ENCODE data around the gene CLDN12.

CLDN12 gene

GRCh38 chr7:90445633-90446032 is 42.4 kb downstream of the CLDN12 start:
- H3K36me3 ChIP-seq (replicated peaks), result no peaks in the 10 kb centered on the region
- in situ Hi-C loops (cut with HindIII; ENCODE audit: low pct_ligation_motif_present, low sequenced_read_pairs), result no loop called here

GRCh38 chr7:90446137-90446899 is 43.1 kb downstream of the CLDN12 start:
- DNase-seq, result no peak
- in situ Hi-C loops (cut with HindIII; ENCODE audit: low pct_ligation_motif_present, low sequenced_read_pairs), result no loop called here
- no peak overlapping the region for H3K4me3 ChIP-seq (ENCODE audit: low read depth, low read length)
- H3K27ac ChIP-seq, result no peak overlapping the region
- no peak for TF ChIP-seq CTCF (IDR thresholded peaks at IDR 0.05; ENCODE audit: low read depth, low read length, missing control alignments)
- no peaks in the 10 kb centered on the region for H3K36me3 ChIP-seq (replicated peaks)
- H3K27me3 ChIP-seq (replicated peaks), result no peaks in the 10 kb centered on the region

More at GRCh38 chr7:90445633-90446032, 42.4 kb downstream of the CLDN12 start:
- Histone ChIP-seq H3K4me3 (ENCODE audit: low read depth, low read length) (no peak overlapping the region), H3K27ac (no peak overlapping the region), H3K27me3 (replicated peaks) (no peaks in the 10 kb centered on the region)
- TF ChIP-seq CTCF (IDR thresholded peaks at IDR 0.05; ENCODE audit: low read depth, low read length, missing control alignments), result no peak
- no peak for DNase-seq

- H3K36me3 ChIP-seq (replicated peaks), result no peaks in the 10 kb centered on the region
- DNase-seq, result no peak
- in situ Hi-C loops (cut with HindIII; ENCODE audit: low pct_ligation_motif_present, low sequenced_read_pairs), result no loop called here
- H3K4me3 ChIP-seq (ENCODE audit: low read depth, low read length), result no peak overlapping the region
- H3K27ac ChIP-seq, result no peak overlapping the region
- H3K27me3 ChIP-seq (replicated peaks), result no peaks in the 10 kb centered on the region
- TF ChIP-seq CTCF (IDR thresholded peaks at IDR 0.05; ENCODE audit: low read depth, low read length, missing control alignments), result no peak
Measured at GRCh38 chr7:90453259-90453891, 50.1 kb downstream of the CLDN12 start.

- Histone ChIP-seq H3K27me3 (replicated peaks) (no peaks in the 10 kb centered on the region), H3K27ac (no peak overlapping the region), H3K36me3 (replicated peaks) (no peaks in the 10 kb centered on the region), H3K4me3 (ENCODE audit: low read depth, low read length) (no peak overlapping the region)
- in situ Hi-C loops (cut with HindIII; ENCODE audit: low pct_ligation_motif_present, low sequenced_read_pairs), result no loop called here
- no peak for TF ChIP-seq CTCF (IDR thresholded peaks at IDR 0.05; ENCODE audit: low read depth, low read length, missing control alignments)
- no peak for DNase-seq
Measured at GRCh38 chr7:90453931-90454330, 50.7 kb downstream of the CLDN12 start.

GRCh38 chr7:90455163-90456030 is 52.1 kb downstream of the CLDN12 start:
- in situ Hi-C loops (cut with HindIII; ENCODE audit: low pct_ligation_motif_present, low sequenced_read_pairs), result no loop called here
- H3K27me3 ChIP-seq (replicated peaks), result no peaks in the 10 kb centered on the region
- H3K4me3 ChIP-seq (ENCODE audit: low read depth, low read length), result peak overlapping the region; percentile 27
- DNase-seq, result peak; percentile 52
- peak; percentile 64 for TF ChIP-seq CTCF (IDR thresholded peaks at IDR 0.05; ENCODE audit: low read depth, low read length, missing control alignments)
- no peaks in the 10 kb centered on the region for H3K36me3 ChIP-seq (replicated peaks)
- H3K27ac ChIP-seq, result no peak overlapping the region

Measured in brain microvascular endothelial cell (primary cell).